Measurements from ENCODE around the gene GLRX3. TPM values are rescaled to one million over a fixed set of nuclear protein-coding genes. Genes with fewer than 3 reads are reported as not detected.
A peak's percentile ranks its signal among the peaks of the same experiment; 100 is the strongest.
"Not testable (repeated sequence)": the region's sequence is repeated elsewhere in the genome, so short reads cannot be mapped to it uniquely, and the experiment has no call there.

The GLRX3 gene
- 10 to 100 TPM; 19.2 to 33.5 (median 28.7) TPM for total RNA-seq
- polyA plus RNA-seq, result 10 to 100 TPM; 26.0 to 26.8 TPM

- H3K4me1 ChIP-seq, result peaks cover 12 to 20% (median 15%) of the 10 kb centered on the region in 3 donors
- TF ChIP-seq, protein P1, sequence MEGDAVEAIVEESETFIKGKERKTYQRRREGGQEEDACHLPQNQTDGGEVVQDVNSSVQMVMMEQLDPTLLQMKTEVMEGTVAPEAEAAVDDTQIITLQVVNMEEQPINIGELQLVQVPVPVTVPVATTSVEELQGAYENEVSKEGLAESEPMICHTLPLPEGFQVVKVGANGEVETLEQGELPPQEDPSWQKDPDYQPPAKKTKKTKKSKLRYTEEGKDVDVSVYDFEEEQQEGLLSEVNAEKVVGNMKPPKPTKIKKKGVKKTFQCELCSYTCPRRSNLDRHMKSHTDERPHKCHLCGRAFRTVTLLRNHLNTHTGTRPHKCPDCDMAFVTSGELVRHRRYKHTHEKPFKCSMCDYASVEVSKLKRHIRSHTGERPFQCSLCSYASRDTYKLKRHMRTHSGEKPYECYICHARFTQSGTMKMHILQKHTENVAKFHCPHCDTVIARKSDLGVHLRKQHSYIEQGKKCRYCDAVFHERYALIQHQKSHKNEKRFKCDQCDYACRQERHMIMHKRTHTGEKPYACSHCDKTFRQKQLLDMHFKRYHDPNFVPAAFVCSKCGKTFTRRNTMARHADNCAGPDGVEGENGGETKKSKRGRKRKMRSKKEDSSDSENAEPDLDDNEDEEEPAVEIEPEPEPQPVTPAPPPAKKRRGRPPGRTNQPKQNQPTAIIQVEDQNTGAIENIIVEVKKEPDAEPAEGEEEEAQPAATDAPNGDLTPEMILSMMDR (IDR thresholded peaks at IDR 0.05), result no peak
Observed at GRCh38 chr10:130136226-130137089, at the start of gene GLRX3. TSS of gene GLRX3 (plus strand) at chr10:130136391. CDS start at chr10:130136421, 30 bp downstream.

GRCh38 chr10:130090565-130090964 lies 45.6 kb upstream of the GLRX3 start:
- H3K4me1 ChIP-seq; H3K27ac ChIP-seq; H3K4me3 ChIP-seq; H3K27me3 ChIP-seq; intact Hi-C loops (cut with DNase I); H3K9me3 ChIP-seq; ATAC-seq; H3K36me3 ChIP-seq; DNase-seq; FAIRE-seq: not testable (repeated sequence)
- 87 to 94% methylated on average over 5 of the region's 5 CpGs for WGBS, 2 donors

More at GRCh38 chr10:130136226-130137089, at the start of gene GLRX3:
- ATAC-seq (peak; percentile 99), FAIRE-seq (no peak), DNase-seq (peak; percentile 81 to 95 (median 88))
- intact Hi-C loops (cut with DNase I), result no loop called here
- 0 to 1% methylated on average over 72 to 96 of the region's 96 CpGs for WGBS, 2 donors
- no peaks in the 10 kb centered on the region for H3K36me3 ChIP-seq
- H3K27ac ChIP-seq, result peak within 1 kb of the TSS; percentile 56 to 75 (median 62)
- H3K9me3 ChIP-seq, result no peaks in the 10 kb centered on the region
- no peaks in the 10 kb centered on the region for H3K27me3 ChIP-seq
- peak within 1 kb of the TSS; percentile 90 to 99 (median 93) for H3K4me3 ChIP-seq

GRCh38 chr10:130099344-130099743 lies 36.8 kb upstream of the GLRX3 start:
- no peak for FAIRE-seq
- no peak for ATAC-seq
- Histone ChIP-seq H3K27ac (no peak overlapping the region), H3K36me3 (no peaks in the 10 kb centered on the region), H3K4me1 (no peaks in the 10 kb centered on the region), H3K4me3 (no peak overlapping the region), H3K27me3 (no peaks in the 10 kb centered on the region), H3K9me3 (no peaks in the 10 kb centered on the region)
- TF ChIP-seq, protein P1 (IDR thresholded peaks at IDR 0.05), result no peak
- intact Hi-C loops (cut with DNase I), result no loop called here
- DNase-seq, result no peak
- 93 to 96% methylated on average over 6 of the region's 6 CpGs for WGBS, 2 donors

GRCh38 chr10:130105724-130106123 lies 30.5 kb upstream of the GLRX3 start:
- Histone ChIP-seq H3K4me3 (no peak overlapping the region), H3K9me3 (no peaks in the 10 kb centered on the region), H3K36me3 (peaks cover 0 to 3% (median 0%) of the 10 kb centered on the region in 3 donors), H3K27me3 (no peaks in the 10 kb centered on the region), H3K4me1 (peaks cover 0 to 6% (median 6%) of the 10 kb centered on the region in 3 donors), H3K27ac (no peak overlapping the region)
- DNase-seq (no peak), FAIRE-seq (no peak), ATAC-seq (no peak)
- intact Hi-C loops (cut with DNase I), result no loop called here
- 85 to 91% methylated on average over 24 of the region's 24 CpGs for WGBS, 2 donors
- TF ChIP-seq, protein P1 (IDR thresholded peaks at IDR 0.05), result no peak

DNA sequence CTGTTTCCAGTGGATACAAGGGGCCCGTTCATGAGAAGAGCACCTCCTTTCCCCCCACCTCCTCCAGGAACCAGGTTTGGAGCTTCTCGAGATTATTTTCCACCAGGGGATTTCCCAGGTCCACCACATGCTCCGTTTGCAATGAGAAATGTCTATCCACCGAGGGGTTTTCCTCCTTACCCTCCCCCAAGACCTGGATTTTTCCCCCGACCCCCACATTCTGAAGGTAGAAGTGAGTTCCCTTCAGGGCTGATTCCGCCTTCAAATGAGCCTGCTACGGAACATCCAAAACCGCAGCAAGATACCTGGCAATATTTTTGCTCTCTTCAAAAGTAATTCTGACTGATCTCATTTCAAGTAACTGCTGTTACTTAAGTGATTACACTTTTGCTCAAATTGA lies 28.0 kb upstream of the GLRX3 start:
- H3K4me1 ChIP-seq; H3K36me3 ChIP-seq; FAIRE-seq; DNase-seq; intact Hi-C loops (cut with DNase I); H3K9me3 ChIP-seq; H3K27me3 ChIP-seq; H3K4me3 ChIP-seq; H3K27ac ChIP-seq; ATAC-seq: not testable (repeated sequence)
- 76 to 82% methylated on average over 7 to 8 of the region's 8 CpGs for WGBS, 2 donors
